Measurements from ENCODE around the gene NDRG2.

Gene NDRG2

GRCh38 chr14:21024585-21025370 lies at the start of gene NDRG2:
NDRG2 (minus strand) TSS chr14:21025061; CDS start chr14:21023315, 1,746 bp downstream.
- FAIRE-seq = no peak

GRCh38 chr14:21073921-21074320 lies 49.1 kb upstream of the NDRG2 start:
- no peak for FAIRE-seq

GRCh38 chr14:21072781-21073339 lies 48.0 kb upstream of the NDRG2 start:
- FAIRE-seq = no peak

- FAIRE-seq = no peak
Observed at GRCh38 chr14:21072031-21072473, 47.2 kb upstream of the NDRG2 start.

- no peak for FAIRE-seq
Observed at GRCh38 chr14:21071225-21072030, 46.6 kb upstream of the NDRG2 start.

- no peak for FAIRE-seq
Observed at GRCh38 chr14:21070610-21071224, 45.9 kb upstream of the NDRG2 start.

- no peak for FAIRE-seq
Observed at GRCh38 chr14:21070083-21070609, 45.3 kb upstream of the NDRG2 start, which contains the start of gene ARHGEF40. ARHGEF40 (plus strand) TSS chr14:21070304; CDS start chr14:21070397, 93 bp downstream.

- no peak for FAIRE-seq
Observed at GRCh38 chr14:21069388-21070082, 44.7 kb upstream of the NDRG2 start.

GRCh38 chr14:21068521-21069387 lies 43.9 kb upstream of the NDRG2 start:
- no peak for FAIRE-seq

GRCh38 chr14:21066882-21067502 lies 42.1 kb upstream of the NDRG2 start:
- FAIRE-seq = no peak

GRCh38 chr14:21063479-21063878 lies 38.6 kb upstream of the NDRG2 start:
- FAIRE-seq = no peak

GRCh38 chr14:21061347-21061668 lies 36.4 kb upstream of the NDRG2 start:
- no peak for FAIRE-seq

- no peak for FAIRE-seq
Observed at GRCh38 chr14:21060614-21061346, 35.9 kb upstream of the NDRG2 start.

GRCh38 chr14:21059842-21060613 lies 35.2 kb upstream of the NDRG2 start:
- FAIRE-seq = no peak

- FAIRE-seq = no peak
Observed at GRCh38 chr14:21058903-21059302, 34.0 kb upstream of the NDRG2 start.

- FAIRE-seq = no peak
Observed at GRCh38 chr14:21057803-21058675, 33.2 kb upstream of the NDRG2 start, which contains the start of gene RNASE8. RNASE8 (plus strand) TSS chr14:21057822; CDS start chr14:21057893, 71 bp downstream.

GRCh38 chr14:21056520-21057163 lies 31.8 kb upstream of the NDRG2 start:
- FAIRE-seq = no peak
